SK-N-SH (cell line): ENCODE data around the gene ARCN1. TPM values are rescaled to one million over a fixed set of nuclear protein-coding genes. Genes with fewer than 3 reads are reported as not detected.

Experiments
- CTCF ChIA-PET: fragments of 300-600, 350-600 bp; formaldehyde crosslinking; extraction: SDS; loops from one replicate; lab custom pipeline; 2021; lab: Yijun Ruan, JAX
- POLR2A ChIA-PET: fragments of 350-600 bp; sonication (Branson Sonifier 250); formaldehyde crosslinking; extraction: SDS; loops from one replicate; lab custom pipeline; 2020; ENCODE audit warnings: antibody characterized with exemption, inconsistent platforms; lab: Yijun Ruan, JAX
- DNase-seq: peaks from one replicate; pipeline ENCODE4 v3.0.0; 2012
- H2AFZ ChIP-seq: fragments of 200-600 bp; sonication (generic); 2 replicates; pipeline ENCODE4 v1.8.1; 2016; ENCODE audit warnings: antibody characterized with exemption, mild to moderate bottlenecking, low read depth
- H3F3A ChIP-seq: fragments of 200-600 bp; sonication (generic); replicated peaks from 2 replicates; pipeline ENCODE3; 2016; ENCODE audit warnings: antibody characterized with exemption, mild to moderate bottlenecking; ENCODE audit not compliant: insufficient read depth
- H3K27ac ChIP-seq, 2 experiments: fragments of 200-500 bp in 1 of 2; fragments of 200-600 bp in 1 of 2; sonication (Bioruptor generic) in 1 of 2; sonication (generic), shearing (Covaris generic) in 1 of 2; 2 replicates each; pipeline versions ENCODE4 v1.5.1 to v1.6.1; 2014 to 2016; ENCODE audit warnings: low read depth in 2 of 2, inconsistent platforms in 1 of 2, low read length in 1 of 2, mild to moderate bottlenecking in 1 of 2, mixed read lengths in 1 of 2
- H3K27me3 ChIP-seq: fragments of 200-600 bp; sonication (generic), shearing (Covaris generic); 2 replicates; pipeline ENCODE4 v1.6.1; 2016; ENCODE audit warnings: mixed run types; ENCODE audit not compliant: insufficient read depth
- H3K36me3 ChIP-seq, 2 experiments: fragments of 200-500 bp in 1 of 2; fragments of 200-600 bp in 1 of 2; sonication (Bioruptor generic) in 1 of 2; sonication (generic) in 1 of 2; replicated peaks in 1 of 2; 2 replicates each; pipeline versions ENCODE3 to v1.5.1; 2014 to 2016; ENCODE audit warnings: low read length in 1 of 2, mild to moderate bottlenecking in 1 of 2; ENCODE audit not compliant: insufficient read depth in 2 of 2, control insufficient read depth in 1 of 2
- H3K4me1 ChIP-seq, 2 experiments: fragments of 200-500 bp in 1 of 2; fragments of 200-600 bp in 1 of 2; sonication (Bioruptor generic) in 1 of 2; sonication (generic), shearing (Covaris generic) in 1 of 2; 2 replicates each; pipeline versions ENCODE4 v1.5.1 to v1.6.1; 2014 to 2016; ENCODE audit warnings: low read depth in 1 of 2, low read length in 1 of 2, mixed run types in 1 of 2; ENCODE audit not compliant: insufficient read depth in 2 of 2, control insufficient read depth in 1 of 2
- H3K4me2 ChIP-seq: fragments of 200-600 bp; sonication (generic), shearing (Covaris generic); 2 replicates; pipeline ENCODE4 v1.6.1; 2017; ENCODE audit warnings: mixed run types
- H3K4me3 ChIP-seq, 2 experiments: fragments of 200-500 bp in 1 of 2; fragments of 200-600 bp in 1 of 2; sonication (Bioruptor generic) in 1 of 2; sonication (generic), shearing (Covaris generic) in 1 of 2; 2 replicates each; pipeline versions ENCODE4 v1.5.1 to v1.8.1; 2014 to 2016; ENCODE audit warnings: low read depth in 2 of 2, inconsistent platforms in 1 of 2, low read length in 1 of 2, mild to moderate bottlenecking in 1 of 2, mixed read lengths in 1 of 2, moderate library complexity in 1 of 2
- H3K79me2 ChIP-seq: fragments of 200-600 bp; sonication (generic); 2 replicates; pipeline ENCODE4 v1.8.1; 2017; ENCODE audit warnings: mild to moderate bottlenecking; ENCODE audit not compliant: insufficient read depth
- H3K9ac ChIP-seq: fragments of 200-600 bp; sonication (generic); 2 replicates; pipeline ENCODE4 v1.6.1; 2017; ENCODE audit warnings: mixed run types
- H3K9me2 ChIP-seq: fragments of 200-600 bp; sonication (generic); 2 replicates; pipeline ENCODE4 v1.6.1; 2017; ENCODE audit warnings: mixed run types
- H3K9me3 ChIP-seq: fragments of 200-600 bp; sonication (generic); 2 replicates; pipeline ENCODE4 v1.6.1; 2017; ENCODE audit warnings: mixed run types, mild to moderate bottlenecking, moderate library complexity
- H4K20me1 ChIP-seq: fragments of 200-600 bp; sonication (generic); 2 replicates; pipeline ENCODE4 v1.6.1; 2017; ENCODE audit warnings: mild to moderate bottlenecking, mixed run types; ENCODE audit not compliant: insufficient read depth
- CTCF ChIP-seq: fragments of 200-600 bp; sonication (generic); IDR thresholded peaks from 2 replicates; pipeline ENCODE4 v1.6.1; 2017; ENCODE audit warnings: antibody characterized with exemption, mild to moderate bottlenecking, moderate library complexity
- FOXJ3 ChIP-seq: sonication (generic); formaldehyde crosslinking; IDR thresholded peaks from 2 replicates; pipeline ENCODE4 v1.5.1; 2020; ENCODE audit warnings: mild to moderate bottlenecking, missing genetic modification reagents
- GABPA ChIP-seq: IDR thresholded peaks from 2 replicates; pipeline ENCODE4 v1.4.0; 2012; ENCODE audit warnings: low read depth, mild to moderate bottlenecking
- GATA2 ChIP-seq: sonication (generic); formaldehyde crosslinking; IDR thresholded peaks from 2 replicates; pipeline ENCODE4 v1.5.0; 2020; ENCODE audit warnings: mild to moderate bottlenecking, missing genetic modification reagents
- JUND ChIP-seq: IDR thresholded peaks from 2 replicates; pipeline ENCODE4 v1.4.0; 2012
- MAX ChIP-seq: IDR thresholded peaks from 2 replicates; pipeline ENCODE4 v1.4.0; 2012; ENCODE audit warnings: low read depth
- RCOR1 ChIP-seq: fragments of 150-350 bp; IDR thresholded peaks from 2 replicates; pipeline ENCODE4 v1.6.1; 2017; ENCODE audit warnings: antibody characterized with exemption, low read length
- TAF1 ChIP-seq: IDR thresholded peaks from 2 replicates; pipeline ENCODE4 v1.6.1; 2012; ENCODE audit warnings: low read depth, mild to moderate bottlenecking, low read length, moderate library complexity, borderline replicate concordance
- TCF12 ChIP-seq: IDR thresholded peaks from 2 replicates; pipeline ENCODE4 v1.4.0; 2012
- USF1 ChIP-seq: IDR thresholded peaks from 2 replicates; pipeline ENCODE4 v1.4.0; 2012; ENCODE audit warnings: low read depth, borderline replicate concordance
- YY1 ChIP-seq: IDR thresholded peaks from 2 replicates; pipeline ENCODE4 v1.4.0; 2012; ENCODE audit warnings: low read depth, mild to moderate bottlenecking
- ZBTB33 ChIP-seq: IDR thresholded peaks from 2 replicates; pipeline ENCODE4 v1.4.0; 2012; ENCODE audit warnings: low read depth, borderline replicate concordance
- WGBS: methylation state at CpG from one replicate; pipeline ENCODE4 v1.1.6; 2017; ENCODE audit warnings: low lambda C conversion rate; 5-methylcytosine and 5-hydroxymethylcytosine counted together
- polyA plus RNA-seq, 3 experiments: library from polyadenylated mRNA; depleted of rRNA; stranded (reverse); fragments of >200 nt; gene quantifications; 2 replicates each; pipeline ENCODE4 v1.2.3, GENCODE V29; 2012

The ARCN1 gene
- polyA plus RNA-seq, 1 of the 3 experiments (the other 2 are of a cell fraction), result 128 TPM

- DNase-seq, result no peak
- POLR2A ChIA-PET, result interaction anchor here (1.4 kb wide), 2 partner anchors 9 to 29 kb away, joined by 3 read pairs; no protein-coding TSS in a partner anchor
These were observed 61.8 kb downstream of the ARCN1 start for GRCh38 chr11:118633979-118634378.

GRCh38 chr11:118634431-118635236, 62.4 kb downstream of the ARCN1 start:
- ChIA-PET POLR2A (interaction anchor here (0.6 to 5.2 kb wide), 4 partner anchors 9 to 30 kb away, joined by 3 to 30 read pairs (median 3); no protein-coding TSS in a partner anchor), CTCF (interaction anchor here (0.9 to 4.6 kb wide), 4 partner anchors 24 to 39 kb away, joined by 4 to 20 read pairs (median 10); no protein-coding TSS in a partner anchor)
- TF ChIP-seq GABPA (no peak), TAF1 (no peak), FOXJ3 (CRISPR knock-in tag) (no peak), YY1 (no peak), MAX (no peak), ZBTB33 (no peak), CTCF (no peak), TCF12 (no peak)
- Histone ChIP-seq H3K9me3 (no peaks in the 10 kb centered on the region), H3K4me3 (no peak overlapping the region), H4K20me1 (peaks cover 52% of the 10 kb centered on the region), H3F3A (peaks cover 6% of the 10 kb centered on the region), H3K27me3 (no peaks in the 10 kb centered on the region), H3K79me2 (peaks cover 53% of the 10 kb centered on the region; the same call in 1 of the 2 replicates), H3K36me3 (peaks cover 49 to 84% of the 10 kb centered on the region in 2 experiments), H3K9me2 (no peaks in the 10 kb centered on the region), H3K4me1 (peaks cover 5 to 9% of the 10 kb centered on the region in 2 experiments; a peak in 2 of 4 replicates), H3K4me2 (0 out of 2 replicates have a peak overlapping the region, but pooled peaks have one; percentile 15), H2AFZ (no peak overlapping the region), H3K27ac (peak overlapping the region in 1 of 2 experiments; percentile 40; a peak in 1 of 4 replicates), H3K9ac (no peak overlapping the region)
- 67% methylated on average over 35 of the region's 41 CpGs for WGBS
- DNase-seq, result peak; percentile 69

More at GRCh38 chr11:118633979-118634378, 61.8 kb downstream of the ARCN1 start:
- Histone ChIP-seq H3K27ac (peak overlapping the region in 1 of 2 experiments; percentile 40; a peak in 1 of 4 replicates), H3K27me3 (no peaks in the 10 kb centered on the region), H3K4me1 (peaks cover 8 to 9% of the 10 kb centered on the region in 2 experiments; a peak in 2 of 4 replicates), H3K4me2 (0 out of 2 replicates have a peak overlapping the region, but pooled peaks have one; percentile 15), H3K36me3 (peaks cover 53 to 84% of the 10 kb centered on the region in 2 experiments), H2AFZ (no peak overlapping the region)
- CTCF ChIA-PET, result interaction anchor here (0.9 to 4.6 kb wide), 4 partner anchors 25 to 39 kb away, joined by 3 to 20 read pairs (median 6); partner anchors contain the start of gene PHLDB1
- TF ChIP-seq TAF1, result no peak
- TF ChIP-seq RCOR1, result no peak
- no peak for TF ChIP-seq USF1
- no peak for TF ChIP-seq GATA2 (CRISPR knock-in tag)
- TF ChIP-seq YY1, result no peak
- no peak for TF ChIP-seq CTCF
- no peak for TF ChIP-seq JUND
- TF ChIP-seq, all 33 proteins: peak for 0
- H3F3A ChIP-seq, result peaks cover 6% of the 10 kb centered on the region
- H3K79me2 ChIP-seq, result peaks cover 60% of the 10 kb centered on the region
- no peak overlapping the region for H3K4me3 ChIP-seq
- no peaks in the 10 kb centered on the region for H3K9me3 ChIP-seq
- H4K20me1 ChIP-seq, result peaks cover 58% of the 10 kb centered on the region
- H3K9ac ChIP-seq, result no peak overlapping the region
- 79% methylated on average over 4 of the region's 4 CpGs for WGBS
- no peaks in the 10 kb centered on the region for H3K9me2 ChIP-seq
